Panc1 (cell line): ENCODE data around the gene HTR3B. TPM values are rescaled to one million over a fixed set of nuclear protein-coding genes. Genes with fewer than 3 reads are reported as not detected.

Experiments
- ATAC-seq: fragments of 200-7000 bp; cut with Tn5 transposase; 2 replicates; pipeline ENCODE4 v1.9.1; 2020; ENCODE audit warnings: mild to moderate bottlenecking, moderate library complexity
- Bru-seq: library from RNA; stranded (reverse); fragments of 400-500 nt; gene quantifications from one replicate; lab custom pipeline; 2021; lab: Mats Ljungman, UMichigan
- BruChase-seq, 2 experiments: library from RNA; stranded (reverse); fragments of 400-500 nt; gene quantifications; one replicate each; lab custom pipeline; 2021; lab: Mats Ljungman, UMichigan
- BruUV-seq: library from RNA; stranded (reverse); fragments of 400-500 nt; replicated peaks from 2 replicates; lab custom pipeline; 2021; lab: Mats Ljungman, UMichigan
- CTCF ChIA-PET: fragments of 300-600 bp; sonication (Branson Sonifier 250); formaldehyde crosslinking; loops from one replicate; lab custom pipeline; 2022; ENCODE audit warnings: antibody characterized with exemption; lab: Charles Lee
- POLR2A ChIA-PET: fragments of 300-600 bp; sonication (Branson Sonifier 250); formaldehyde crosslinking; loops from one replicate; lab custom pipeline; 2022; ENCODE audit warnings: antibody characterized with exemption; lab: Charles Lee
- DNase-seq: peaks from one replicate; pipeline ENCODE4 v3.0.0-alpha.2; 2010; ENCODE audit warnings: low read depth, low spot score
- H3K27ac ChIP-seq: 2 replicates; pipeline ENCODE4 v1.5.1; 2011; ENCODE audit warnings: mild to moderate bottlenecking, low read length, inconsistent platforms
- H3K27me3 ChIP-seq: fragments of 200-500 bp; sonication (Bioruptor generic); 2 replicates; pipeline ENCODE4 v1.6.0; 2014; ENCODE audit warnings: low read length, inconsistent platforms; ENCODE audit not compliant: control insufficient read depth, insufficient read depth
- H3K36me3 ChIP-seq: fragments of 200-500 bp; sonication (Bioruptor generic); 2 replicates; pipeline ENCODE4 v1.5.1; 2014; ENCODE audit warnings: inconsistent platforms, mild to moderate bottlenecking, low read length, moderate library complexity; ENCODE audit not compliant: control insufficient read depth, insufficient read depth
- H3K4me1 ChIP-seq: 2 replicates; pipeline ENCODE4 v1.5.1; 2011; ENCODE audit warnings: inconsistent platforms, mild to moderate bottlenecking, low read length, moderate library complexity; ENCODE audit not compliant: control insufficient read depth, insufficient read depth
- H3K4me3 ChIP-seq, 2 experiments: 2 replicates each; pipeline ENCODE4 v1.5.1; 2011 to 2012; ENCODE audit warnings: low read depth in 2 of 2, low read length in 2 of 2, mild to moderate bottlenecking in 2 of 2, inconsistent platforms in 1 of 2, moderate library complexity in 1 of 2
- H3K9me3 ChIP-seq: fragments of 200-500 bp; sonication (Bioruptor generic); 2 replicates; pipeline ENCODE4 v1.5.1; 2014; ENCODE audit warnings: low read depth, mild to moderate bottlenecking, inconsistent platforms, low read length, moderate library complexity; ENCODE audit not compliant: control insufficient read depth, insufficient read depth
- POLR2AphosphoS5 ChIP-seq: IDR thresholded peaks from 2 replicates; pipeline ENCODE4 v1.6.1; 2012; ENCODE audit warnings: mild to moderate bottlenecking, low read depth, low read length, moderate library complexity
- SIN3A ChIP-seq: IDR thresholded peaks from 2 replicates; pipeline ENCODE4 v1.6.1; 2012; ENCODE audit warnings: low read depth, mild to moderate bottlenecking, low read length, moderate library complexity, borderline replicate concordance; ENCODE audit not compliant: insufficient read depth
- TCF7L2 ChIP-seq: IDR thresholded peaks from 2 replicates; pipeline ENCODE4 v1.6.1; 2011; ENCODE audit warnings: mild to moderate bottlenecking, low read depth, low read length, inconsistent platforms
- in situ Hi-C: cut with HindIII; loops from 2 replicates; pipeline ENCODE4 v1.10.0; 2016; ENCODE audit warnings: low sequenced_read_pairs, low pct_unique_long_range_greater_than_20kb
- intact Hi-C: fragments of 100-400 bp; cut with micrococcal nuclease; formaldehyde crosslinking; loops from one replicate; pipeline ENCODE4 v1.10.0; 2022; ENCODE audit not compliant: unreplicated experiment
- long read RNA-seq: library from polyadenylated mRNA; unstranded; transcript quantifications from one replicate; pipeline ENCODE4 v2.0.0, GENCODE V29; 2021; ENCODE audit not compliant: unreplicated experiment
- polyA plus RNA-seq: library from polyadenylated mRNA; unstranded; fragments of >200 nt; gene quantifications from one replicate; pipeline ENCODE4 v1.2.1, GENCODE V29; 2012; ENCODE audit warnings: missing spikeins; ENCODE audit not compliant: insufficient read length
- total RNA-seq: library from RNA; stranded (reverse); gene quantifications from one replicate; pipeline ENCODE4 v1.2.1, GENCODE V29; 2021; ENCODE audit not compliant: unreplicated experiment
- TF ChIP-seq, protein P1 (sequence below), 2 experiments: IDR thresholded peaks; 2 replicates each; pipeline ENCODE4 v1.6.1; 2011 to 2012; ENCODE audit warnings: low read depth in 2 of 2, control low read depth in 1 of 2, low read length in 1 of 2, mild to moderate bottlenecking in 1 of 2, moderate library complexity in 1 of 2; ENCODE audit not compliant: insufficient read depth in 1 of 2
- TF ChIP-seq, protein P2 (sequence below): fragments of 450-650 bp; IDR thresholded peaks from 2 replicates; pipeline ENCODE4 v1.5.1; 2017; ENCODE audit warnings: mild to moderate bottlenecking

Gene HTR3B, protein sequence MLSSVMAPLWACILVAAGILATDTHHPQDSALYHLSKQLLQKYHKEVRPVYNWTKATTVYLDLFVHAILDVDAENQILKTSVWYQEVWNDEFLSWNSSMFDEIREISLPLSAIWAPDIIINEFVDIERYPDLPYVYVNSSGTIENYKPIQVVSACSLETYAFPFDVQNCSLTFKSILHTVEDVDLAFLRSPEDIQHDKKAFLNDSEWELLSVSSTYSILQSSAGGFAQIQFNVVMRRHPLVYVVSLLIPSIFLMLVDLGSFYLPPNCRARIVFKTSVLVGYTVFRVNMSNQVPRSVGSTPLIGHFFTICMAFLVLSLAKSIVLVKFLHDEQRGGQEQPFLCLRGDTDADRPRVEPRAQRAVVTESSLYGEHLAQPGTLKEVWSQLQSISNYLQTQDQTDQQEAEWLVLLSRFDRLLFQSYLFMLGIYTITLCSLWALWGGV
- total RNA-seq = not detected
- polyA plus RNA-seq = not detected
- Bru-seq, nascent RNA = not detected
- BruChase-seq, experiment 1, labeled RNA remaining after a 2-hour chase = percentile 2 among the genes with signal in this experiment
- BruChase-seq, experiment 2, labeled RNA remaining after a 6-hour chase = percentile 8 among the genes with signal in this experiment
- long read RNA-seq = 0 reads

DNA sequence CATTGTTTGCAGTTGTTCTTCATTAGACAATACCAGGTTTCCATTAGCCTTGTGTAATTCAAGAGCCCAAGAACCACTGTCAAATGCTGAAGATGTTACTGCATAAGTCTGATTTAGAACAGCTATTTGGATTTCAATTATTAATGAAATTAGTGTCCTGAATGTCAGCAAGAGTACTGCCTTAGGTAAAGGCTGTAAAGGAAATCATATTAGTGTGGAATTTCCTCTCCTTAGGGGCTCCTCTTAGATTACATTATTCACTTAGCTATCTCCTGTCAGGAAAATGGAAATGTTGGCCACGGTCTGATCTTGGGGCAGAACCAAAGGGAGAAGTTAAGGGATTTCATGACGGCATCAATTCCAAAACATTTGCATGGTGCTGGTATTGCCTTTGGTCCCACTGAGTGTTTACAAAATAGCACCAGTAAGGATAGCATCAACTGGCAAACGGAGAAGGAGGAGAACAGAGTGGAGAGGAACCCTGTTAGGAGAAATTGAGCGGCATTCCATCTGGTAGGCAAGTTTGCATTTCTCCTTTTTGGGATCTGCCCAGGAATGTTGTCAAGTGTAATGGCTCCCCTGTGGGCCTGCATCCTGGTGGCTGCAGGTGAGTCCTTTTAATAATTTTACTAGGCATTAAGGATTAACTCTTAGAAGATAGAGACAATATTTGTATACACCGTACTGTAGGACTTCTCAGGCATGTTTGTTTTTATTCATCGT is at the start of gene HTR3B:
Gene HTR3B (plus strand): TSS at position 418 of the 723 bp plus-strand sequence. CDS start 138 bp downstream, at position 556.
- in situ Hi-C loops (no loop called here), intact Hi-C loops (no loop called here)
- H3K9me3 ChIP-seq = no peaks in the 10 kb centered on the region
- peaks cover 10% of the 10 kb centered on the region for H3K4me1 ChIP-seq
- H3K36me3 ChIP-seq = no peaks in the 10 kb centered on the region
- ChIA-PET CTCF (no interaction called here), POLR2A (no interaction called here)
- DNase-seq (no peak), ATAC-seq (no peak)
- no peak within 1 kb of the TSS for H3K27ac ChIP-seq
- H3K27me3 ChIP-seq = peaks cover 33% of the 10 kb centered on the region
- TF ChIP-seq TCF7L2 (no peak), SIN3A (no peak), POLR2AphosphoS5 (no peak)
- TF ChIP-seq, protein P1, sequence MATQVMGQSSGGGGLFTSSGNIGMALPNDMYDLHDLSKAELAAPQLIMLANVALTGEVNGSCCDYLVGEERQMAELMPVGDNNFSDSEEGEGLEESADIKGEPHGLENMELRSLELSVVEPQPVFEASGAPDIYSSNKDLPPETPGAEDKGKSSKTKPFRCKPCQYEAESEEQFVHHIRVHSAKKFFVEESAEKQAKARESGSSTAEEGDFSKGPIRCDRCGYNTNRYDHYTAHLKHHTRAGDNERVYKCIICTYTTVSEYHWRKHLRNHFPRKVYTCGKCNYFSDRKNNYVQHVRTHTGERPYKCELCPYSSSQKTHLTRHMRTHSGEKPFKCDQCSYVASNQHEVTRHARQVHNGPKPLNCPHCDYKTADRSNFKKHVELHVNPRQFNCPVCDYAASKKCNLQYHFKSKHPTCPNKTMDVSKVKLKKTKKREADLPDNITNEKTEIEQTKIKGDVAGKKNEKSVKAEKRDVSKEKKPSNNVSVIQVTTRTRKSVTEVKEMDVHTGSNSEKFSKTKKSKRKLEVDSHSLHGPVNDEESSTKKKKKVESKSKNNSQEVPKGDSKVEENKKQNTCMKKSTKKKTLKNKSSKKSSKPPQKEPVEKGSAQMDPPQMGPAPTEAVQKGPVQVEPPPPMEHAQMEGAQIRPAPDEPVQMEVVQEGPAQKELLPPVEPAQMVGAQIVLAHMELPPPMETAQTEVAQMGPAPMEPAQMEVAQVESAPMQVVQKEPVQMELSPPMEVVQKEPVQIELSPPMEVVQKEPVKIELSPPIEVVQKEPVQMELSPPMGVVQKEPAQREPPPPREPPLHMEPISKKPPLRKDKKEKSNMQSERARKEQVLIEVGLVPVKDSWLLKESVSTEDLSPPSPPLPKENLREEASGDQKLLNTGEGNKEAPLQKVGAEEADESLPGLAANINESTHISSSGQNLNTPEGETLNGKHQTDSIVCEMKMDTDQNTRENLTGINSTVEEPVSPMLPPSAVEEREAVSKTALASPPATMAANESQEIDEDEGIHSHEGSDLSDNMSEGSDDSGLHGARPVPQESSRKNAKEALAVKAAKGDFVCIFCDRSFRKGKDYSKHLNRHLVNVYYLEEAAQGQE (IDR thresholded peaks at IDR 0.05; ENCODE audit: insufficient read depth in 1 of 2, low read depth in 2 of 2, low read length in 1 of 2) = no peak
- TF ChIP-seq, protein P2, sequence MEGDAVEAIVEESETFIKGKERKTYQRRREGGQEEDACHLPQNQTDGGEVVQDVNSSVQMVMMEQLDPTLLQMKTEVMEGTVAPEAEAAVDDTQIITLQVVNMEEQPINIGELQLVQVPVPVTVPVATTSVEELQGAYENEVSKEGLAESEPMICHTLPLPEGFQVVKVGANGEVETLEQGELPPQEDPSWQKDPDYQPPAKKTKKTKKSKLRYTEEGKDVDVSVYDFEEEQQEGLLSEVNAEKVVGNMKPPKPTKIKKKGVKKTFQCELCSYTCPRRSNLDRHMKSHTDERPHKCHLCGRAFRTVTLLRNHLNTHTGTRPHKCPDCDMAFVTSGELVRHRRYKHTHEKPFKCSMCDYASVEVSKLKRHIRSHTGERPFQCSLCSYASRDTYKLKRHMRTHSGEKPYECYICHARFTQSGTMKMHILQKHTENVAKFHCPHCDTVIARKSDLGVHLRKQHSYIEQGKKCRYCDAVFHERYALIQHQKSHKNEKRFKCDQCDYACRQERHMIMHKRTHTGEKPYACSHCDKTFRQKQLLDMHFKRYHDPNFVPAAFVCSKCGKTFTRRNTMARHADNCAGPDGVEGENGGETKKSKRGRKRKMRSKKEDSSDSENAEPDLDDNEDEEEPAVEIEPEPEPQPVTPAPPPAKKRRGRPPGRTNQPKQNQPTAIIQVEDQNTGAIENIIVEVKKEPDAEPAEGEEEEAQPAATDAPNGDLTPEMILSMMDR = no peak
- H3K4me3 ChIP-seq = no peak within 1 kb of the TSS
- BruUV-seq = no TSS peak

DNA sequence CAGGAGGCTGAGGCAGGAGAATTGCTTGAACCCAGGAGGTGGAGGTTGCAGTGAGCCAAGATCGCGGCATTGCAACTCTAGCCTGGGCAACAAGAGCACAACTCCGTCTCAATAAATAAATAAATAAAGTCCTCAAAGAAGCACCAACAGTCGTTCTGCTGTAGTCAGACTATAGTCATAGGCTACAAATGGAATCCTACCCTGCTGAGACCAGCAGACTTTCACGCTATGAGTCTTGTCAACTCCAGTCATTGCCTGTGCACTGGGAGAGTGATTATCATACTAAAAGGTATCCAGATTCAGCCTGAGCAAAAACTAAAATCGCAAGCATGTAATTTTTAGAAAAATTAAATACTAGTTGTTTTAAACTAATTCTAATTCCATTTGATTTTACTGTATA is 48.8 kb upstream of the HTR3B start:
- H3K4me1 ChIP-seq = 0 out of 2 replicates have a peak, but pooled peaks cover 7% of the 10 kb centered on the region
- no peak overlapping the region for H3K27ac ChIP-seq
- no peaks in the 10 kb centered on the region for H3K27me3 ChIP-seq
- in situ Hi-C loops (no loop called here), intact Hi-C loops (no loop called here)
- no peak overlapping the region for H3K4me3 ChIP-seq
- CTCF ChIA-PET = no interaction called here
- BruUV-seq = no TSS peak
- H3K9me3 ChIP-seq = no peaks in the 10 kb centered on the region
- TF ChIP-seq POLR2AphosphoS5 = no peak
- no peak for TF ChIP-seq SIN3A
- TF ChIP-seq, protein P2 = no peak
- no peak for TF ChIP-seq TCF7L2
- TF ChIP-seq, protein P1 (IDR thresholded peaks at IDR 0.05; ENCODE audit: insufficient read depth in 1 of 2, low read depth in 2 of 2, low read length in 1 of 2) = no peak
- H3K36me3 ChIP-seq = no peaks in the 10 kb centered on the region
- POLR2A ChIA-PET = no interaction called here
- ATAC-seq = no peak
- no peak for DNase-seq
